Measurements from ENCODE around the gene TLX2.
"Not testable (repeated sequence)": the region's sequence is repeated elsewhere in the genome, so short reads cannot be mapped to it uniquely, and the experiment has no call there.

Gene TLX2

GRCh38 chr2:74558284-74559230 is 44.3 kb downstream of the TLX2 start:
- DNase-seq: no peak

- DNase-seq: no peak
Observed at GRCh38 chr2:74559912-74560311, 45.7 kb downstream of the TLX2 start.

- DNase-seq: no peak
Observed at GRCh38 chr2:74560591-74560990, 46.3 kb downstream of the TLX2 start.

- not testable (repeated sequence) for DNase-seq
Observed at GRCh38 chr2:74561022-74561421, 46.8 kb downstream of the TLX2 start.

- DNase-seq: no peak
Observed at GRCh38 chr2:74562126-74562775, 48.0 kb downstream of the TLX2 start.

- DNase-seq: no peak
Observed at GRCh38 chr2:74564222-74564621, 50.0 kb downstream of the TLX2 start.

GRCh38 chr2:74566076-74566753 is 52.0 kb downstream of the TLX2 start:
- DNase-seq: no peak

- no peak for DNase-seq
Observed at GRCh38 chr2:74566754-74567085, 52.5 kb downstream of the TLX2 start.
